CD14-positive monocyte (primary cell): ENCODE measurements around the gene PER1. TPM values are rescaled to one million over a fixed set of nuclear protein-coding genes. Genes with fewer than 3 reads are reported as not detected.
"Not testable (repeated sequence)": the region's sequence is repeated elsewhere in the genome, so short reads cannot be mapped to it uniquely, and the experiment has no call there.

ENCODE experiments used
- DNase-seq, 3 donors: peaks; one replicate each; pipeline ENCODE4 v3.0.0-alpha.2; 2011 to 2022
- H2AFZ ChIP-seq: 2 replicates; pipeline ENCODE4 v1.6.0; 2012; ENCODE audit warnings: mild to moderate bottlenecking, low read depth, low read length, inconsistent platforms; ENCODE audit not compliant: insufficient read depth, poor library complexity, severe bottlenecking
- H3K27ac ChIP-seq, 2 donors: 1 replicate in 1 of 2; 2 replicates in 1 of 2; pipeline ENCODE4 v1.5.1; 2012 to 2013; ENCODE audit warnings: low read length in 2 of 2, control low read depth in 1 of 2, inconsistent platforms in 1 of 2, low read depth in 1 of 2, mild to moderate bottlenecking in 1 of 2
- H3K27me3 ChIP-seq, 2 donors: one replicate each; pipeline versions ENCODE4 v1.6.0 to v1.6.1; 2011 to 2013; ENCODE audit warnings: low read length in 2 of 2; ENCODE audit not compliant: control insufficient read depth in 2 of 2, insufficient read depth in 2 of 2
- H3K36me3 ChIP-seq, 2 donors: replicated peaks in 1 of 2; 1 replicate in 1 of 2; 2 replicates in 1 of 2; pipeline versions ENCODE4 v1.5.1 to v1.6.1; 2012 to 2013; ENCODE audit warnings: low read length in 2 of 2, control low read depth in 1 of 2, inconsistent platforms in 1 of 2, mild to moderate bottlenecking in 1 of 2; ENCODE audit not compliant: insufficient read depth in 2 of 2, control insufficient read depth in 1 of 2
- H3K4me1 ChIP-seq, 2 donors: 1 replicate in 1 of 2; 2 replicates in 1 of 2; pipeline versions ENCODE4 v1.5.1 to v1.6.1; 2012 to 2013; ENCODE audit warnings: low read length in 2 of 2, control low read depth in 1 of 2, inconsistent platforms in 1 of 2, mild to moderate bottlenecking in 1 of 2, moderate library complexity in 1 of 2; ENCODE audit not compliant: insufficient read depth in 2 of 2, control insufficient read depth in 1 of 2
- H3K4me2 ChIP-seq: replicated peaks from 2 replicates; pipeline ENCODE3; 2012; ENCODE audit warnings: low read length, moderate library complexity, mild to moderate bottlenecking; ENCODE audit not compliant: poor library complexity, severe bottlenecking; ENCODE audit errors: extremely low read depth
- H3K4me3 ChIP-seq, 3 experiments: fragments of 200-600 bp in 1 of 3; sonication (generic) in 1 of 3; replicated peaks in 1 of 3; 1 replicate in 2 of 3; 2 replicates in 1 of 3; pipeline ENCODE4 v1.5.1; 2011 to 2013; ENCODE audit warnings: low read length in 3 of 3, mild to moderate bottlenecking in 3 of 3, control low read depth in 2 of 3, low read depth in 2 of 3, inconsistent platforms in 1 of 3, moderate library complexity in 1 of 3
- H3K79me2 ChIP-seq: 2 replicates; pipeline ENCODE4 v1.6.0; 2012; ENCODE audit warnings: mild to moderate bottlenecking, control low read depth, inconsistent platforms, low read length, moderate library complexity; ENCODE audit not compliant: insufficient read depth
- H3K9ac ChIP-seq: 2 replicates; pipeline ENCODE4 v1.6.0; 2017; ENCODE audit warnings: low read length, mild to moderate bottlenecking; ENCODE audit not compliant: insufficient read depth, poor library complexity, severe bottlenecking
- H3K9me3 ChIP-seq, 2 donors: replicated peaks in 1 of 2; 1 replicate in 1 of 2; 2 replicates in 1 of 2; pipeline versions ENCODE4 v1.5.1 to v1.6.1; 2012 to 2013; ENCODE audit warnings: low read length in 2 of 2, control low read depth in 1 of 2; ENCODE audit not compliant: control insufficient read depth in 1 of 2, insufficient read depth in 1 of 2
- H4K20me1 ChIP-seq: 2 replicates; pipeline ENCODE4 v1.6.0; 2012; ENCODE audit warnings: mild to moderate bottlenecking, low read length, control low read depth, moderate library complexity; ENCODE audit not compliant: insufficient read depth
- H3K27ac Mint-ChIP-seq, 7 donors: one replicate each; pipeline ENCODE4 v1.8.0; 2020; ENCODE audit warnings: mild to moderate bottlenecking in 7 of 7, mixed read lengths in 7 of 7, moderate library complexity in 6 of 7, inconsistent platforms in 2 of 7
- H3K27me3 Mint-ChIP-seq, 3 donors: one replicate each; pipeline ENCODE4 v1.8.0; 2021 to 2022; ENCODE audit warnings: low read depth in 3 of 3, mild to moderate bottlenecking in 3 of 3, mixed read lengths in 3 of 3, moderate library complexity in 3 of 3, inconsistent platforms in 1 of 3
- H3K36me3 Mint-ChIP-seq, 2 donors: one replicate each; pipeline ENCODE4 v1.8.0; 2020; ENCODE audit warnings: mixed read lengths in 2 of 2, inconsistent platforms in 1 of 2, mild to moderate bottlenecking in 1 of 2
- H3K4me1 Mint-ChIP-seq: one replicate; pipeline ENCODE4 v1.8.0; 2020; ENCODE audit warnings: mild to moderate bottlenecking, mixed read lengths
- H3K4me3 Mint-ChIP-seq, 2 donors: one replicate each; pipeline ENCODE4 v1.8.0; 2020; ENCODE audit warnings: mild to moderate bottlenecking in 2 of 2, mixed read lengths in 2 of 2, moderate library complexity in 1 of 2
- H3K9me3 Mint-ChIP-seq, 7 donors: one replicate each; pipeline ENCODE4 v1.8.0; 2020 to 2022; ENCODE audit warnings: mixed read lengths in 7 of 7, mild to moderate bottlenecking in 6 of 7, moderate library complexity in 6 of 7, inconsistent platforms in 2 of 7
- CTCF ChIP-seq: fragments of 200-600 bp; IDR thresholded peaks from one replicate; pipeline ENCODE4 v1.8.0; 2022; ENCODE audit warnings: antibody characterized with exemption, mild to moderate bottlenecking
- WGBS: methylation state at CpG from one replicate; pipeline ENCODE4 v1.1.5; 2013; ENCODE audit warnings: missing lambda C conversion rate; ENCODE audit not compliant: insufficient coverage; 5-methylcytosine and 5-hydroxymethylcytosine counted together
- intact Hi-C, 2 donors: fragments of 100-400 bp; cut with micrococcal nuclease; formaldehyde crosslinking; loops; one replicate each; pipeline versions ENCODE4 v1.15.0 to v1.15.1; 2023
- polyA plus RNA-seq, 3 donors: library from polyadenylated mRNA; depleted of rRNA in 1 of 3; unstranded in 2 of 3; stranded (reverse) in 1 of 3; fragments of 300-500 nt in 2 of 3; fragments of >200 nt in 1 of 3; fragmentation: Illumina TruSeq in 2 of 3; gene quantifications; 1 replicate in 2 of 3; 2 replicates in 1 of 3; pipeline ENCODE4 v1.2.3, GENCODE V29; 2012 to 2021

PER1 gene
- polyA plus RNA-seq, 3 donors: 5.6 to 457 (median 9.6) TPM

GRCh38 chr17:8108972-8109660 lies 43.1 kb downstream of the PER1 start:
- TF ChIP-seq CTCF: no peak
- H3K9me3 ChIP-seq: no peaks in the 10 kb centered on the region
- no peak overlapping the region for H2AFZ ChIP-seq
- H3K4me3 ChIP-seq: no peak overlapping the region
- Mint-ChIP-seq H3K4me3 (peak overlapping the region in 1 of 2 donors; percentile 35), H3K9me3 (peaks cover 0 to 3% (median 1%) of the 10 kb centered on the region in 7 donors), H3K27ac (no peak overlapping the region), H3K36me3 (no peaks in the 10 kb centered on the region), H3K27me3 (peaks cover 25 to 55% (median 36%) of the 10 kb centered on the region in 3 donors), H3K4me1 (peaks cover 9% of the 10 kb centered on the region)
- peaks cover 9 to 11% of the 10 kb centered on the region in 2 donors for H3K4me1 ChIP-seq
- WGBS: 93% methylated on average over 26 of the region's 33 CpGs
- H3K9ac ChIP-seq: no peak overlapping the region
- intact Hi-C loops: no loop called here
- no peak overlapping the region for H3K27ac ChIP-seq
- DNase-seq: no peak
- no peak overlapping the region for H3K4me2 ChIP-seq
- no peaks in the 10 kb centered on the region for H3K36me3 ChIP-seq
- H3K79me2 ChIP-seq: no peaks in the 10 kb centered on the region
- peaks cover 0 to 29% of the 10 kb centered on the region in 2 donors for H3K27me3 ChIP-seq
- H4K20me1 ChIP-seq: no peaks in the 10 kb centered on the region

GRCh38 chr17:8106980-8107379 lies 45.2 kb downstream of the PER1 start:
- H3K36me3 Mint-ChIP-seq, DNase-seq, H3K4me3 ChIP-seq, H3K4me1 Mint-ChIP-seq, intact Hi-C loops, H3K9me3 ChIP-seq, H3K4me3 Mint-ChIP-seq, H3K79me2 ChIP-seq, H3K36me3 ChIP-seq, H3K9ac ChIP-seq, H4K20me1 ChIP-seq, H3K9me3 Mint-ChIP-seq, H3K4me2 ChIP-seq, H3K27ac ChIP-seq, H2AFZ ChIP-seq, H3K27ac Mint-ChIP-seq: not testable (repeated sequence)
- H3K27me3 Mint-ChIP-seq: peaks cover 15 to 39% (median 23%) of the 10 kb centered on the region in 3 donors
- H3K27me3 ChIP-seq: peaks cover 0 to 22% of the 10 kb centered on the region in 2 donors
- H3K4me1 ChIP-seq: peaks cover 9 to 11% of the 10 kb centered on the region in 2 donors
- 100% methylated on average over 4 of the region's 4 CpGs for WGBS
